HEK293 (cell line): ENCODE data around the gene PCSK1.

ENCODE experiments used
- CTCF ChIA-PET: fragments of 350-600 bp; formaldehyde crosslinking; extraction: SDS; loops from one replicate; lab custom pipeline; 2021; ENCODE audit warnings: antibody characterized with exemption; lab: Yijun Ruan, JAX
- POLR2A ChIA-PET: fragments of 300-600 bp; formaldehyde crosslinking; extraction: SDS; loops from one replicate; lab custom pipeline; 2020; ENCODE audit warnings: antibody characterized with exemption, inconsistent platforms; lab: Yijun Ruan, JAX
- H3K27ac ChIP-seq: fragments of 200-500 bp; sonication (Bioruptor generic); 2 replicates; pipeline ENCODE4 v1.5.1; 2014; ENCODE audit warnings: low read depth, low read length, control low read depth, inconsistent platforms; ENCODE audit errors: extremely low read depth
- H3K36me3 ChIP-seq, 2 experiments: fragments of 200-500 bp in 1 of 2; sonication (Bioruptor generic) in 1 of 2; 1 replicate in 1 of 2; 2 replicates in 1 of 2; pipeline ENCODE4 v1.5.1; 2014 to 2017; ENCODE audit warnings: inconsistent platforms in 2 of 2, low read length in 2 of 2; ENCODE audit not compliant: control insufficient read depth in 2 of 2, insufficient read depth in 1 of 2
- H3K4me1 ChIP-seq: fragments of 200-500 bp; sonication (Bioruptor generic); 2 replicates; pipeline ENCODE4 v1.5.1; 2014; ENCODE audit warnings: mild to moderate bottlenecking, low read length, inconsistent platforms; ENCODE audit not compliant: control insufficient read depth, insufficient read depth
- H3K4me3 ChIP-seq: 2 replicates; pipeline ENCODE4 v1.5.1; 2011; ENCODE audit warnings: low read depth, mild to moderate bottlenecking, control low read depth, low read length, moderate library complexity
- H3K9me3 ChIP-seq: fragments of 200-500 bp; sonication (Bioruptor generic); 2 replicates; pipeline ENCODE4 v1.5.1; 2014; ENCODE audit warnings: low read depth, low read length, inconsistent platforms; ENCODE audit not compliant: control insufficient read depth, insufficient read depth
- CTCF ChIP-seq: fragments of 450-650 bp; formaldehyde crosslinking; IDR thresholded peaks from 2 replicates; pipeline ENCODE4 v1.5.1; 2016; ENCODE audit warnings: missing biosample characterization, missing genetic modification characterization
- HIC1 ChIP-seq: fragments of 450-650 bp; formaldehyde crosslinking; IDR thresholded peaks from 2 replicates; pipeline ENCODE4 v1.5.1; 2016; ENCODE audit warnings: missing biosample characterization, missing genetic modification characterization
- KLF16 ChIP-seq: fragments of 450-650 bp; formaldehyde crosslinking; IDR thresholded peaks from 2 replicates; pipeline ENCODE4 v1.5.1; 2017; ENCODE audit warnings: missing biosample characterization, missing genetic modification characterization
- MYNN ChIP-seq: fragments of 450-650 bp; formaldehyde crosslinking; IDR thresholded peaks from 2 replicates; pipeline ENCODE4 v1.5.1; 2016; ENCODE audit warnings: missing biosample characterization, missing genetic modification characterization, borderline replicate concordance
- PBX3 ChIP-seq: sonication (generic); formaldehyde crosslinking; IDR thresholded peaks from 2 replicates; pipeline ENCODE4 v1.8.1; 2022; ENCODE audit warnings: mild to moderate bottlenecking, moderate library complexity, missing genetic modification reagents
- ZFP69B ChIP-seq: fragments of 450-650 bp; formaldehyde crosslinking; IDR thresholded peaks from 2 replicates; pipeline ENCODE4 v1.5.1; 2016; ENCODE audit warnings: missing biosample characterization, missing genetic modification characterization
- ZNF140 ChIP-seq: fragments of 450-650 bp; formaldehyde crosslinking; IDR thresholded peaks from 2 replicates; pipeline ENCODE4 v1.5.1; 2016; ENCODE audit warnings: missing biosample characterization, missing genetic modification characterization
- ZNF221 ChIP-seq: fragments of 450-650 bp; formaldehyde crosslinking; IDR thresholded peaks from 2 replicates; pipeline ENCODE4 v1.5.1; 2017; ENCODE audit warnings: missing biosample characterization, missing genetic modification characterization, borderline replicate concordance
- ZNF274 ChIP-seq, 2 experiments: fragments of 200-500 bp in 1 of 2; fragments of 450-650 bp in 1 of 2; sonication (Bioruptor generic) in 1 of 2; formaldehyde crosslinking in 1 of 2; IDR thresholded peaks; 2 replicates each; pipeline versions ENCODE4 v1.5.1 to v1.6.1; 2014 to 2016; ENCODE audit warnings: borderline replicate concordance in 1 of 2, inconsistent platforms in 1 of 2, low read length in 1 of 2, missing biosample characterization in 1 of 2, missing genetic modification characterization in 1 of 2
- ZNF473 ChIP-seq: fragments of 450-650 bp; formaldehyde crosslinking; IDR thresholded peaks from 2 replicates; pipeline ENCODE4 v1.5.1; 2017; ENCODE audit warnings: missing biosample characterization, missing genetic modification characterization
- ZNF510 ChIP-seq: fragments of 450-650 bp; formaldehyde crosslinking; IDR thresholded peaks from 2 replicates; pipeline ENCODE4 v1.5.1; 2018; ENCODE audit warnings: mild to moderate bottlenecking, missing genetic modification characterization, missing biosample characterization; ENCODE audit not compliant: insufficient replicate concordance
- ZNF514 ChIP-seq: fragments of 450-650 bp; formaldehyde crosslinking; IDR thresholded peaks from 2 replicates; pipeline ENCODE4 v1.5.1; 2016; ENCODE audit warnings: missing biosample characterization, missing genetic modification characterization
- ZSCAN5A ChIP-seq: fragments of 450-650 bp; formaldehyde crosslinking; IDR thresholded peaks from 2 replicates; pipeline ENCODE4 v1.5.1; 2016; ENCODE audit warnings: missing biosample characterization, missing genetic modification characterization
- TF ChIP-seq, protein P1 (sequence below): fragments of 450-650 bp; formaldehyde crosslinking; IDR thresholded peaks from 2 replicates; pipeline ENCODE4 v1.5.1; 2016; ENCODE audit warnings: missing biosample characterization, missing genetic modification characterization
- TF ChIP-seq, protein P2 (sequence below): fragments of 450-650 bp; formaldehyde crosslinking; IDR thresholded peaks from 2 replicates; pipeline ENCODE4 v1.5.1; 2016; ENCODE audit warnings: missing biosample characterization, missing genetic modification characterization
- TF ChIP-seq, protein P3 (sequence below): fragments of 450-650 bp; formaldehyde crosslinking; optimal IDR thresholded peaks from 2 replicates; pipeline ENCODE3; 2016; ENCODE audit warnings: missing biosample characterization, mild to moderate bottlenecking, missing genetic modification characterization
- TF ChIP-seq, protein P4 (sequence below): fragments of 450-650 bp; formaldehyde crosslinking; IDR thresholded peaks from 2 replicates; pipeline ENCODE4 v1.5.1; 2016; ENCODE audit warnings: missing biosample characterization, missing genetic modification characterization, borderline replicate concordance
- TF ChIP-seq, protein P5 (sequence below): fragments of 450-650 bp; formaldehyde crosslinking; IDR thresholded peaks from 2 replicates; pipeline ENCODE4 v1.5.1; 2016; ENCODE audit warnings: missing biosample characterization, missing genetic modification characterization

PCSK1 gene

GRCh38 chr5:96377597-96377996 lies 55.5 kb downstream of the PCSK1 start:
- CTCF ChIA-PET = no interaction called here
- POLR2A ChIA-PET = no interaction called here
- no peak overlapping the region for H3K4me3 ChIP-seq
- no peak overlapping the region for H3K27ac ChIP-seq
- H3K9me3 ChIP-seq = no peaks in the 10 kb centered on the region
- TF ChIP-seq ZNF140 (no peak), MYNN (tag by site-specific recombination) (no peak), PBX3 (no peak), KLF16 (no peak), ZNF510 (no peak), ZNF473 (tag by site-specific recombination) (no peak)
- TF ChIP-seq, protein P1, sequence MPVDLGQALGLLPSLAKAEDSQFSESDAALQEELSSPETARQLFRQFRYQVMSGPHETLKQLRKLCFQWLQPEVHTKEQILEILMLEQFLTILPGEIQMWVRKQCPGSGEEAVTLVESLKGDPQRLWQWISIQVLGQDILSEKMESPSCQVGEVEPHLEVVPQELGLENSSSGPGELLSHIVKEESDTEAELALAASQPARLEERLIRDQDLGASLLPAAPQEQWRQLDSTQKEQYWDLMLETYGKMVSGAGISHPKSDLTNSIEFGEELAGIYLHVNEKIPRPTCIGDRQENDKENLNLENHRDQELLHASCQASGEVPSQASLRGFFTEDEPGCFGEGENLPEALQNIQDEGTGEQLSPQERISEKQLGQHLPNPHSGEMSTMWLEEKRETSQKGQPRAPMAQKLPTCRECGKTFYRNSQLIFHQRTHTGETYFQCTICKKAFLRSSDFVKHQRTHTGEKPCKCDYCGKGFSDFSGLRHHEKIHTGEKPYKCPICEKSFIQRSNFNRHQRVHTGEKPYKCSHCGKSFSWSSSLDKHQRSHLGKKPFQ (tag by site-specific recombination) = no peak
- no peaks in the 10 kb centered on the region for H3K36me3 ChIP-seq
- H3K4me1 ChIP-seq = no peaks in the 10 kb centered on the region; the same call in 1 of the 2 replicates

- Histone ChIP-seq H3K27ac (no peak overlapping the region), H3K4me1 (no peaks in the 10 kb centered on the region; the same call in 1 of the 2 replicates), H3K9me3 (no peaks in the 10 kb centered on the region), H3K4me3 (no peak overlapping the region), H3K36me3 (no peaks in the 10 kb centered on the region)
- ChIA-PET CTCF (no interaction called here), POLR2A (no interaction called here)
- no peak for TF ChIP-seq HIC1 (tag by site-specific recombination)
- TF ChIP-seq, protein P2, sequence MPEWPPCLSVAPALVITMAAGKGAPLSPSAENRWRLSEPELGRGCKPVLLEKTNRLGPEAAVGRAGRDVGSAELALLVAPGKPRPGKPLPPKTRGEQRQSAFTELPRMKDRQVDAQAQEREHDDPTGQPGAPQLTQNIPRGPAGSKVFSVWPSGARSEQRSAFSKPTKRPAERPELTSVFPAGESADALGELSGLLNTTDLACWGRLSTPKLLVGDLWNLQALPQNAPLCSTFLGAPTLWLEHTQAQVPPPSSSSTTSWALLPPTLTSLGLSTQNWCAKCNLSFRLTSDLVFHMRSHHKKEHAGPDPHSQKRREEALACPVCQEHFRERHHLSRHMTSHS (tag by site-specific recombination) = no peak
- TF ChIP-seq, protein P3, sequence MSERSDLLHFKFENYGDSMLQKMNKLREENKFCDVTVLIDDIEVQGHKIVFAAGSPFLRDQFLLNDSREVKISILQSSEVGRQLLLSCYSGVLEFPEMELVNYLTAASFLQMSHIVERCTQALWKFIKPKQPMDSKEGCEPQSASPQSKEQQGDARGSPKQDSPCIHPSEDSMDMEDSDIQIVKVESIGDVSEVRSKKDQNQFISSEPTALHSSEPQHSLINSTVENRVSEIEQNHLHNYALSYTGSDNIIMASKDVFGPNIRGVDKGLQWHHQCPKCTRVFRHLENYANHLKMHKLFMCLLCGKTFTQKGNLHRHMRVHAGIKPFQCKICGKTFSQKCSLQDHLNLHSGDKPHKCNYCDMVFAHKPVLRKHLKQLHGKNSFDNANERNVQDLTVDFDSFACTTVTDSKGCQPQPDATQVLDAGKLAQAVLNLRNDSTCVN (tag by site-specific recombination) = no peak
- TF ChIP-seq ZFP69B (tag by site-specific recombination) = no peak
- TF ChIP-seq ZNF221 (tag by site-specific recombination) = no peak
- TF ChIP-seq ZNF514 (tag by site-specific recombination) = no peak
- no peak for TF ChIP-seq ZSCAN5A
- TF ChIP-seq ZNF274 (IDR thresholded peaks at IDR 0.05; ENCODE audit: low read length) = no peak
- no peak for TF ChIP-seq ZNF274 (tag by site-specific recombination; IDR thresholded peaks at IDR 0.05; ENCODE audit: borderline replicate concordance)
- TF ChIP-seq, protein P4, sequence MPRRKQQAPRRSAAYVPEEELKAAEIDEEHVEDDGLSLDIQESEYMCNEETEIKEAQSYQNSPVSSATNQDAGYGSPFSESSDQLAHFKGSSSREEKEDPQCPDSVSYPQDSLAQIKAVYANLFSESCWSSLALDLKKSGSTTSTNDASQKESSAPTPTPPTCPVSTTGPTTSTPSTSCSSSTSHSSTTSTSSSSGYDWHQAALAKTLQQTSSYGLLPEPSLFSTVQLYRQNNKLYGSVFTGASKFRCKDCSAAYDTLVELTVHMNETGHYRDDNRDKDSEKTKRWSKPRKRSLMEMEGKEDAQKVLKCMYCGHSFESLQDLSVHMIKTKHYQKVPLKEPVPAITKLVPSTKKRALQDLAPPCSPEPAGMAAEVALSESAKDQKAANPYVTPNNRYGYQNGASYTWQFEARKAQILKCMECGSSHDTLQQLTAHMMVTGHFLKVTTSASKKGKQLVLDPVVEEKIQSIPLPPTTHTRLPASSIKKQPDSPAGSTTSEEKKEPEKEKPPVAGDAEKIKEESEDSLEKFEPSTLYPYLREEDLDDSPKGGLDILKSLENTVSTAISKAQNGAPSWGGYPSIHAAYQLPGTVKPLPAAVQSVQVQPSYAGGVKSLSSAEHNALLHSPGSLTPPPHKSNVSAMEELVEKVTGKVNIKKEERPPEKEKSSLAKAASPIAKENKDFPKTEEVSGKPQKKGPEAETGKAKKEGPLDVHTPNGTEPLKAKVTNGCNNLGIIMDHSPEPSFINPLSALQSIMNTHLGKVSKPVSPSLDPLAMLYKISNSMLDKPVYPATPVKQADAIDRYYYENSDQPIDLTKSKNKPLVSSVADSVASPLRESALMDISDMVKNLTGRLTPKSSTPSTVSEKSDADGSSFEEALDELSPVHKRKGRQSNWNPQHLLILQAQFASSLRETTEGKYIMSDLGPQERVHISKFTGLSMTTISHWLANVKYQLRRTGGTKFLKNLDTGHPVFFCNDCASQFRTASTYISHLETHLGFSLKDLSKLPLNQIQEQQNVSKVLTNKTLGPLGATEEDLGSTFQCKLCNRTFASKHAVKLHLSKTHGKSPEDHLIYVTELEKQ (tag by site-specific recombination) = no peak
- no peak for TF ChIP-seq CTCF (tag by site-specific recombination)
- TF ChIP-seq, protein P5, sequence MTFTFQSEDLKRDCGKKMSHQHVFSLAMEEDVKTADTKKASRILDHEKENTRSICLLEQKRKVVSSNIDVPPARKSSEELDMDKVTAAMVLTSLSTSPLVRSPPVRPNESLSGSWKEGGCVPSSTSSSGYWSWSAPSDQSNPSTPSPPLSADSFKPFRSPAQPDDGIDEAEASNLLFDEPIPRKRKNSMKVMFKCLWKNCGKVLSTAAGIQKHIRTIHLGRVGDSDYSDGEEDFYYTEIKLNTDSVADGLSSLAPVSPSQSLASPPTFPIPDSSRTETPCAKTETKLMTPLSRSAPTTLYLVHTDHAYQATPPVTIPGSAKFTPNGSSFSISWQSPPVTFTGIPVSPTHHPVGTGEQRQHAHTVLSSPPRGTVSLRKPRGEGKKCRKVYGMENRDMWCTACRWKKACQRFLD (tag by site-specific recombination) = no peak
Measured at GRCh38 chr5:96377167-96377566, 55.9 kb downstream of the PCSK1 start.
